Vagina (tissue), 2 donors: ENCODE data around the gene RASGRP3.

Experiments
- CTCF ChIP-seq, 3 experiments: fragments of 450-650 bp in 2 of 3; fragments of 200-600 bp in 1 of 3; sonication (generic) in 1 of 3; IDR thresholded peaks; one replicate each; pipeline ENCODE4 v1.5.1; 2017 to 2019; ENCODE audit warnings: antibody characterized with exemption in 3 of 3, mild to moderate bottlenecking in 2 of 3, moderate library complexity in 2 of 3
- POLR2A ChIP-seq, 2 donors: fragments of 450-650 bp; IDR thresholded peaks; one replicate each; pipeline ENCODE4 v1.6.1; 2017; ENCODE audit warnings: antibody characterized with exemption in 2 of 2, mild to moderate bottlenecking in 2 of 2, moderate library complexity in 2 of 2

GRCh38 chr2:33528441-33528950, 52.0 kb downstream of the RASGRP3 start:
- no peak for TF ChIP-seq CTCF (IDR thresholded peaks at IDR 0.05)
- TF ChIP-seq POLR2A (IDR thresholded peaks at IDR 0.05): no peak
